GM20000 (cell line): ENCODE data around the gene BTG4.

Source experiments
- DNase-seq: peaks from one replicate; pipeline ENCODE4 v3.0.0; 2012; ENCODE audit warnings: low spot score
- CTCF ChIP-seq: IDR thresholded peaks from 2 replicates; pipeline ENCODE4 v1.5.1; 2012; ENCODE audit warnings: mild to moderate bottlenecking, control low read depth; ENCODE audit errors: extremely low read depth, missing control alignments

BTG4 gene

GRCh38 chr11:111494040-111494439 lies 18.1 kb downstream of the BTG4 start:
- no peak for TF ChIP-seq CTCF
- no peak for DNase-seq

- no peak for DNase-seq
Measured at GRCh38 chr11:111490496-111490895, 21.7 kb downstream of the BTG4 start.

GRCh38 chr11:111483431-111483830 lies 28.8 kb downstream of the BTG4 start:
- no peak for DNase-seq
- TF ChIP-seq CTCF = no peak

More at GRCh38 chr11:111490496-111490895, 21.7 kb downstream of the BTG4 start:
- TF ChIP-seq CTCF = no peak

GRCh38 chr11:111479666-111480065 lies 32.5 kb downstream of the BTG4 start:
- no peak for TF ChIP-seq CTCF
- DNase-seq = no peak

GRCh38 chr11:111477898-111478297 lies 34.3 kb downstream of the BTG4 start:
- no peak for DNase-seq
- no peak for TF ChIP-seq CTCF

GRCh38 chr11:111476956-111477355 lies 35.2 kb downstream of the BTG4 start:
- TF ChIP-seq CTCF = no peak
- DNase-seq = no peak

GRCh38 chr11:111476366-111476765 lies 35.8 kb downstream of the BTG4 start:
- TF ChIP-seq CTCF = no peak
- DNase-seq = no peak
